ENCODE measurements around the gene HOXA5.

The HOXA5 gene

DNA sequence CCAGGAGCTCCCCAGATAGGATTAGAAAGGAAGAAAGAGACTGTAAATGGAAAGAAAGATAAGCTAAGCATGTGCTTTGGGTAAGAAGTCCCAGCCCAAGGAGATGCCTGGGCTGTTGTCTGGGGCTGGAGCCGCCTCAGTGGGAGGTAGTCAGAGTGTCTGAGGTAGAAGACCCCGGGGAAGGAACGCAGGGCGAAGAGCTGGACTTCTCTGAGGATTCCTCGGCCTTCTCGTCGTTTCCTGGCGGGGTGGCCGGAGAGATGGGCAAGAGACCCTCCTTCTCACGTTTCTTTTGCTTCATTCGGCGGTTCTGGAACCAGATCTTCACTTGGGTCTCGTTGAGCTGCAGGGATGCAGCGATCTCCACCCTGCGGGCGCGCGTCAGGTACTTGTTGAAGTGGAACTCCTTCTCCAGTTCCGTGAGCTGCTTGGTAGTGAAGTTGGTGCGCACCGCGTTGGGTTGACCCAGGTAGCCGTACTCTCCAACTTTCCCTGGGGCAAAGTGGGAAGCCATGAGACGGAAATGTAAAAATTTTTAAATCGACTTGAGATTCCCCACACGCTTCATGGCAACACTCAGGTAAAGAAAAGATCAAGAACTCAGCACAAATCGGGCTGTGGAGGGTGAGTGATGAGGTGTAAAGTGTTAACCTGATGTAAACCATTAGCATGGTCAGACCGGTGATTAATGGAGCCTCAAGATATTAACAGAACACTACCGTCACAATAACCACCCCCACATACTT, 49.0 kb downstream of the HOXA5 start:
- DNase-seq (ENCODE audit: low spot score) = peak; percentile 19
- TF ChIP-seq, protein P1, sequence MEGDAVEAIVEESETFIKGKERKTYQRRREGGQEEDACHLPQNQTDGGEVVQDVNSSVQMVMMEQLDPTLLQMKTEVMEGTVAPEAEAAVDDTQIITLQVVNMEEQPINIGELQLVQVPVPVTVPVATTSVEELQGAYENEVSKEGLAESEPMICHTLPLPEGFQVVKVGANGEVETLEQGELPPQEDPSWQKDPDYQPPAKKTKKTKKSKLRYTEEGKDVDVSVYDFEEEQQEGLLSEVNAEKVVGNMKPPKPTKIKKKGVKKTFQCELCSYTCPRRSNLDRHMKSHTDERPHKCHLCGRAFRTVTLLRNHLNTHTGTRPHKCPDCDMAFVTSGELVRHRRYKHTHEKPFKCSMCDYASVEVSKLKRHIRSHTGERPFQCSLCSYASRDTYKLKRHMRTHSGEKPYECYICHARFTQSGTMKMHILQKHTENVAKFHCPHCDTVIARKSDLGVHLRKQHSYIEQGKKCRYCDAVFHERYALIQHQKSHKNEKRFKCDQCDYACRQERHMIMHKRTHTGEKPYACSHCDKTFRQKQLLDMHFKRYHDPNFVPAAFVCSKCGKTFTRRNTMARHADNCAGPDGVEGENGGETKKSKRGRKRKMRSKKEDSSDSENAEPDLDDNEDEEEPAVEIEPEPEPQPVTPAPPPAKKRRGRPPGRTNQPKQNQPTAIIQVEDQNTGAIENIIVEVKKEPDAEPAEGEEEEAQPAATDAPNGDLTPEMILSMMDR (IDR thresholded peaks at IDR 0.05; ENCODE audit: extremely low read depth, missing control alignments) = no peak

DNA sequence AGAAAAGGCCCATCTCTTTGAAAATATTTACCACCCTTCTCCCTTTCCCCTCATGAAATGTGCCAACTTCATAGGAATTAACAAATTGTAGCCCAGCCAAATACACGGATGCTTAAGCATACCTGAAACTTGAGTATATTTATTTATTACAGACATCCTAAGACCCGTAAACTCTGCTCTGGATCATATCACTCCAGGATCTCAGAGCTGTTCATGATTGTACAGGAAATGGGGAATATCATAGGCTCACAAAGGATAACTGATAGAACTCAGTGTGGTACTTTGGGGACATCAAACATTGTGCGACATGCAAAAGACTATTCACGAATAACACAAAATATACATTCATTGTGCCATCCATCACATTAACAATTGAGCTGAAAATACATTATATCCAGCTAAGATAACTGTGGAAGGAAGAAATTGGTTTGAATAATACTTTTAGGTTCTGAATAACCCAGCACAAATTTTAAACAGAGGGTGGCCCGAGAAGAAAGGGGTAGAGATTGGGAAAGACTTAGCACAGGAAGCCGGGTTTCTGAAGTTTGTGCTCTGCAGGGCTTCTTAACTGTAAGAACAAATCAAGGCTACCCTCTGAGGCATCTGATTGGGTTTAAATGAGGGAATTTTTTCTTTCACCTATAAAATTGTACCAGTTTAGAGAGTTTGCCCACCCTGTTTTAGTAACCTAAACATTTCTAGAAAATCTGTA, 50.1 kb downstream of the HOXA5 start:
- peak; percentile 8 for DNase-seq (ENCODE audit: low spot score)
- TF ChIP-seq, protein P1 (IDR thresholded peaks at IDR 0.05; ENCODE audit: extremely low read depth, missing control alignments) = no peak

DNA sequence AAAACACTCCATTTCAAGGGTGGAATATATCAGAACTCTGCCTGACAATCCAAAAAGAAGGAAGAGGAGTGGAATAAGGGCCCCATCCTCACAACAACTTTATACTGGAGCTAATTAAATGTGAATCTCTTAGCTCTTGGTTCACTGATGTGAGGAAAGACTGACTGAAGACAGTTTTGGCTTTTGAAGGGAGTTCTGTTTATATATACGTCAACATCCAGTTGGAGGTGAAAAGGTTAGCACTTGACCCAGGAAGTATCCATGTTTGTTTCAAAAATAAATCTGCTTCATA, 50.7 kb downstream of the HOXA5 start:
- no peak for DNase-seq (ENCODE audit: low spot score)
- TF ChIP-seq, protein P1 (IDR thresholded peaks at IDR 0.05; ENCODE audit: extremely low read depth, missing control alignments) = no peak

DNA sequence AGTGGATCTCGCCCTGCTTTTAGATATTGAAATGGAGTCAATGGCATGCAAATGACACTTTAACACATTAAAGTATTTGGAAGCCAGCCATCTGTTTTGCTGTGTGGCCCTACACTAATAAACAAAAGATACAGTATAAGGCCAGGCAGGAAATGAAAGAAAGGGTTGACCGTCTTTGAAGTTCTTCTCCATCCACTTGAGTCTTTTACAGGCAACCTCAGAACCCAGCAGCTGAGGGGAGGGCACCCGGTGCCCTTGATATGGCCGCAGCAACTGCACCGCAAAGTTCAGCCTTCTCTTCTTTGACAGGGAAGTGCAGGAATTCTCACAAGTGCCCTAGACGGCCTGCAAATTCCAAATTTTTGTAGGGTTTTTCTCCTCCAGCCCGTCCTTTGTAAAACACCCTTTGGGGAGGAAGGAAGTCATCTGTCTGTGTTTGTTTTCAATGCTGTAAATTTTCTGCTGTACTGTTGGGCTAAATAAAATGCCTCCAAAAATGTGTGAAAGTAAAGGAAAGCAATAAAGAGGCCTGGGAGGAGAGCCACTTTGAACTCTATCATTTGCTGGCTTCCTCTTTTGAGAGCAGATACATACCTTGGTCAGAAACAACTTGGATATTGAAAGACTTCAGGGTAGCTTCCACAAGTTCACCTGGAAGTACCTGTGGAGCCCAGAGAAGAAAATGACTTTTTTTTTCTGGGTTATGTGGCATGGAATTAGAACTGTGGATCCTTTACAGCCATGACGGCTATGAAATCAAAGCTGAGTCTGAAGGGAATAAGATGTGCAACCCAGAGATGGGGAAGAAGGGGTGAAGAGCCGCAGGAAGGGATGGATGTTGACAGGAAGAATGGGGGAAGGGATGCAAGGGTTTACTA, 51.3 kb downstream of the HOXA5 start:
- TF ChIP-seq, protein P1 (IDR thresholded peaks at IDR 0.05; ENCODE audit: extremely low read depth, missing control alignments) = no peak
- no peak for DNase-seq (ENCODE audit: low spot score)

DNA sequence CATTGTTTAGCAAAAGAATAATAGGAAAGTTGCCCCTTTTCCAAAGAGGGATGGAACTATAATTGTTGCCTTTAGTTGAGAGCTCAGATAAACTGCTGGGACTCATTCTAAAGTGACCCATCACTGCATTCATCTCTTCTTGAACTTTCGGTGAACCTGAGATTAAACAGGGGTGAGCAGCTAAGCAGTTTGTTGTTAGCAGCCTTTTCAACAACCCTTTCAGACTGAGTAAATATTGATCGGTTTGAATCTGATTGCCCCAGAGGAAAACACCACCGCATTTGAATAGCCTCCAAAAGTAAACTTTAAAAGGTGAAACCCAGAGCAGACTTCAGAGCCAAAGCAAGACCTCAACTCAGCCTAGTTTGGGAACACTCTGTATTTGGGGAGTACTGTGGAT, 52.4 kb downstream of the HOXA5 start:
- no peak for DNase-seq (ENCODE audit: low spot score)
- TF ChIP-seq, protein P1 (IDR thresholded peaks at IDR 0.05; ENCODE audit: extremely low read depth, missing control alignments) = no peak
